IPS-11a (cell line): ENCODE results near the gene DICER1.
"Not testable (repeated sequence)": the region's sequence is repeated elsewhere in the genome, so short reads cannot be mapped to it uniquely, and the experiment has no call there.

Source experiments
- H3K4me3 ChIP-seq: one replicate; pipeline ENCODE4 v1.5.1; 2013; ENCODE audit warnings: low read depth, low read length, control low read depth

Gene DICER1

DNA sequence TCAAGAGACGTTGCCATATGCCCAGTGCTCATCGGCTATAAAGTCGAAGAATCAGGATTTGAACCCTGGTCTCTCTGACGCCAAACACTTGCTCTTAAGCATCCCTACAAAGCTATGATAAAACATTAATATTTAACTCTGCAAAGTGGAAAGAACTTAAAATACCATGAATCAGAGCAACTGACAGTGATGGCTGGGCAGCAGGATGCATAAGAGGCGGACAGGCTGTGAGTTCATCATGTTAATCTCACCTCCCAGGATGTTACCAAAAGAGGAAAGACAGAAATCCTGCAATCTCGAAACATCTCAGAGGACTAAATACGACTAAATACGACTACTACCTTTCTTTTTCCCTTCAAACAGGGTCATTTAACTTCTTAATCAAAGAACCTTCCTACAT is 5.8 kb downstream of the DICER1 start:
- H3K4me3 ChIP-seq, result no peak overlapping the region

GRCh38 chr14:95150910-95151309 is 6.4 kb downstream of the DICER1 start:
- H3K4me3 ChIP-seq, result no peak overlapping the region

DNA sequence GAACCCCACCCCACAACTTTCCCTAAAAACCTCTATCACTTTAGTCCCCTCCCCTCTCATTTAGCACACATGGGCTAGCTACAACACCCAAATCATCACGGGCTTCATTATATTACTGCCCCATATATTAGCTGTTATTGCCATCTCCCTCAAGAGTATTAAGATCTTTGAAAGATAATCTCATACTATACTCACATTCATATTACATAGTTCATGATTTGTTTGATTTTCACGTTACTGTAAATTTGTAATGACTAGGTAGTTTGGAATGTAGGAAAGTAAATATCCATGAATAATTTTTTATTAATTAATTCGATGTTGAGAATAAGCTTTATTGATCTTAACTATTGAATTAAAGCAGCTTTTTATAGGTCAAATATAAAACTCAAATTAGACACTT is 7.9 kb downstream of the DICER1 start:
- H3K4me3 ChIP-seq, result no peak overlapping the region

GRCh38 chr14:95147597-95147996 is 9.7 kb downstream of the DICER1 start:
- H3K4me3 ChIP-seq, result no peak overlapping the region

DNA sequence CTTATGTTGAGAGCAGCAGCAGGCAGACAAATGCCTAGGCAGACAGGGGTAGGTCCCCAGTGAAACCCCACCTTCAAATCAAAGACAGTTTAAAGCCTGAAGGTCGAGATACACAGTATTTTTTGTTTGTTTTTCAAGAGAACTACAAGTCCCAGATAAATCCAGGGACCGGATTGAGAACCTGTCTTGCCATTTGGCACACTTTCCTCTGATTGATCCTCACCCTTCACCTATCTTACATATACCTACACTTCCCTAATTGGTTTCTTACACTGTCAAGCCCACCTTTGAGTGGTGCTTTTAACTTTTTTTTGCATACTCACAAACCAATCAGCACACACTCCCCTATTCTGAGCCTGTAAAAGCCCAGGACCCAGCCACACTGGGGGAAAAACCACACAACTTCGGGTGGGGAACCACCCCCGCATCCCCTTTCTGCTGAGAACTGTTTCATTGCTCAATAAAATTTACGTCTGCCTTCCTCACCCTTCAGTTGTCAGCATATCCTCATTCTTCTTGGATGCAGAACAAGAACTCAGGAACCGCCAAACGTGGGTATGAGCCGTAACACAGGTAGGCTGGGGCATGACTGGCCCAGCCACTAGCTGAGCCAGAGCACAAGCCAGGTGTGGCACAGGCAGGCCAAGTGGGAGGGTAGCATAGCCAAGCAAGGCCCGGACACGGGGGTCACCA is 11.1 kb downstream of the DICER1 start:
- no peak overlapping the region for H3K4me3 ChIP-seq

DNA sequence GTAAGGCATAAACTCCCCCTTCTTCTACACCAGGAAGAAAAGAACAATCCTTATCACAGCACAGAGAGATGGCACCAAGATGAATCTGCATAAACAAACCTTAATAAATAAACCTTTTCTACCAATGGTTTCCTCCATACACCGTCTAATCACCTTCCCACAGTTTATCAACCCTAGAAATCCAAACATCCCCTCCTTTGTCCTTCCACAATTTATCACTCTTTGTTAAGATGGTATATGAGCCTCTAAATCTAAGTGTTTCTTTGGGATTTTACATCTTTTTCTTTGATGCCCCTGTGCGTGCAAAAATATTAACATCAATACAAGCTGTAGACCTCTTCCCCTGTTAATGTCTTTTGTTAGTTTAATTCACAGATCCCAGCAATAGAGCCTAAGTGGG is 12.5 kb downstream of the DICER1 start:
- no peak overlapping the region for H3K4me3 ChIP-seq

GRCh38 chr14:95143808-95144620 is 13.3 kb downstream of the DICER1 start:
- H3K4me3 ChIP-seq, result no peak overlapping the region

DNA sequence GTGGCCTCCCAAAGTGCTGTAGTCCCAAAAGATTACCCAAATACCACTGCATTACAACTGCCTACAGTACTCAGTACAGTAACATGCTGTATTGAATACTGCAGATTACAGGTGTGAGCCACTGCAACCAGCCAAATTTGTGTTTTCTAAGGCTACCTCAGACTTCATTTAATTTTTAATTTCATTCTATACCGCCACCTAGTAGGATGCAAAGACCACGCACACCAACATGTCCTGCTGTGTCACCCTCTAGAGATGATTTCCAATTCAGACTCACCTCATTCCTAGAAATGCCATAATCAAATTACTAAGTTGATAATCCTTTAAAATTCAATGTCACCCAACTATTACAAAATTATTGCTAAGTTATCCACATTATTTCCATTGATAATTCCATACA is 15.1 kb downstream of the DICER1 start:
- H3K4me3 ChIP-seq, result no peak overlapping the region

DNA sequence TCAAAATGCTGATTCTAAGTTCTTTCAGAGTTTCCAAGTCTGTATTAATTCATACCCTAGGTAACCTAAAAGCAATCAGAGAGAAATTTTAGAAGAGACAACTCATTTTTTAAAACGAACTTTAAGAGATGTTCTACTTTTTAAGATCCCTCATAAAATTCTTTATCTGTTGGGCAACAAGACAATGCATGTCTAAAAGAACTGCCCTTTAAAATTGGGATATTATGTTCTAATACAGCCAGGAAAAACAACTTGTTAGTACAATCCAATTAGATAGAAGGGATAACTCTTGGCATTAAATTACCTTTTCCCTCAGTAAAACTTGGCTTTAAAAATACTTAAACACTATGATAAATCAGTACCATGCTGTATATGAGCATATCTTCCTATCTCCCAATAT is 15.6 kb downstream of the DICER1 start:
- H3K4me3 ChIP-seq, result no peak overlapping the region

DNA sequence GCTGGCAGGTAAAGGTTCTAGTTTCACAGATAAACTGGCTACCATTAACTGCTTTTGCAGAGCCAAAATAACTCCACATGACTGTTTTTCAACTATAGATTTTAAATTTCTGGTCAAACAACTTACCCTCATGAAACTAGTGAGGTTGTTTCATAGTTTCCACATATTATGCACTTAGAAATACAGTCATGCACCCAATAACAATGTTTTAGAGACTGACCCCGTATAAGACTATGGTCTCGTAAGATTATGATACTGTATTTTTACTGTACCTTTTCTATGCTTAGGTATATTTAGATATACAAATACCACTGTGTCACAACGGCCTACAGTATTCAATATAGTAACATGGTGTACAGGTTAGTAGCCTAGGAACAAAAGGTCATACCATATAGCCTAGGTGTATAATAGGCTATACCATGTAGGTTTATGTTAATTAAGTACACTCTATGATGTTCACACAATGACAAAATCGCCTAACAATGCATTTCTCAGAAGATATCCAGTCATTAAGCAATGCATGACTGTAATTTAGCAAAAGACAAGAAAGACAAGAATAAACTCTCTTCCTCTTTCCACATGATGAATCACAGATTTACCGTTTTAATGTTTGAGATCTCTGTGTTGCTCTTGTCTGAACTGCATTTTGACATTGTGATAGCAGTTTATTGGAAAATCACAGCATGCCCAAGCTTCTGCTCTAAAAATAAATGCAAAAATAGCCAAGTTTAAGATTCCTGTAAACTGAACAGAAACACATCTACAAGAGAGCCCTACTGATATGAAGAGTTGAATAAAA is 17.1 kb downstream of the DICER1 start:
- H3K4me3 ChIP-seq, result no peak overlapping the region

- no peak overlapping the region for H3K4me3 ChIP-seq
Observed at GRCh38 chr14:95138876-95139275, 18.5 kb downstream of the DICER1 start.

DNA sequence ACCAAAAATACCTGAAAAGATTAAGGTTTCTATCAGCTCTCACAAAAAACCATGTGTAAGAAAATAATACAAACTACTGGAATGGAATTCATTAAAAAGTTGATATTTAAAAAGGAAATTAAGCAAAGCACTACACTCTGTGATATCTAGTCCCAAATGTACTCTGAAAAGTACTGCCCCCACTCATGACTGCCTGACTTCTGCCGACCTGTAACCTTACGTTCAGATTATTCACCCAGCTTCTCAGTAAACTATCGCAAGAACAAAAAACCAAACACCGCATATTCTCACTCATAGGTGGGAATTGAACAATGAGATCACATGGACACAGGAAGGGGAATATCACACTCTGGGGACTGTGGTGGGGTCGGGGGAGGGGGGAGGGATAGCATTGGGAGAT is 18.9 kb downstream of the DICER1 start:
- not testable (repeated sequence) for H3K4me3 ChIP-seq

DNA sequence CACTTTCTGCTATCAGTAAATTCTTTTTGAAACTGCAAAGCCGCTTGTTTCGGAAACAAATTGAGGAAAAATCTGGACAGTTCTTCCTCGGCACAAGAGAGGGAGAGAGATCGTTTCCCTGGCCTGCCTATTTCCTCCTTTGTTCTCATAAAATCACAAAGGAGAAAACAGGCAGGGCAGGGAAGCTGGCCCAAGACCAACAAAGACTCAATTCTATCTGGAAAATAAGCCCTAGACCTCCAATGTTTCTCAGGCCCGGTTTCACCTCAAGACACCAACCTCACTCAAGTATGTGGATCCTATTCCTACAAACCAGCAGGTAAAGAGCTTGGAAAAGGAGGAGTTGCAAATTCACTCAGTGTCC is 19.5 kb downstream of the DICER1 start:
- no peak overlapping the region for H3K4me3 ChIP-seq

GRCh38 chr14:95137164-95137803 is 20.0 kb downstream of the DICER1 start:
- H3K4me3 ChIP-seq, result no peak overlapping the region

- H3K4me3 ChIP-seq, result no peak overlapping the region
Observed at GRCh38 chr14:95136631-95137030, 20.7 kb downstream of the DICER1 start.

GRCh38 chr14:95134304-95134933 is 22.9 kb downstream of the DICER1 start:
- no peak overlapping the region for H3K4me3 ChIP-seq

DNA sequence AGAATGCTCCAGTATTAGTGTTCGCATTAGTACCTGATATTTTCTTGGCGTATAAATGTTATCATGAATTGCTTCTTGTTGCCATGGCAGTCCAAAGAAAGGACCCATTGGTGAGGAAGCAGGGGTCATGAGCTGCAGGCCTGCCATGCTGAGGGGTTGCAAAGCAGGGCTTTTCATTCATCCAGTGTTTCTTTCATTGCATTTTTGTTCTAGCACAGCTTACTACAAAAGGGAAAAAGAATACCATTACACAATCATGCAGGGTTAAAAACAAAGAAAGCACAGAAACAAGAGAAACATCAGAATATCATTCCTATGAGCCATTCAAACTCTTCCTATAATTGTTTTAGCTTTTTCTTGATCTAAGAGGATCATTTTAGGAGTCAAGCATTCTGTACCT is 24.0 kb downstream of the DICER1 start:
- H3K4me3 ChIP-seq, result no peak overlapping the region

DNA sequence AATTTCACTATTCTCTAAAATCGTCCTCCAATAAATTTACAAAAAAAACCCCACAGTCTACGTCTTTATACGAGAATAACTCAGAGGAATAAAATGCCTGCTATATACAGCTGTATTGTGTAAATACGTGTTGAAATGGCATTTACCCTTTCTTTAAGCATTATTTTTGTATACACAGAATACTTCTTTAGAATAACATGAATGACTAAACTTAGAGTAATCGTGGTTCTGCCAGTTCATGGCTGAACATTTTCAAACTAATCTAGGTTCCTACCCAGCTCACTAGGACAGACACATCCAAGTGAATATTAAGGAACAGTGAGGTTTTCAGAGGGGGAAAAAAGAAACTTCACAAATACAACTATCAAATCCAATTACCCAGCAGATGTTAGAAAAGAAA is 24.6 kb downstream of the DICER1 start:
- H3K4me3 ChIP-seq, result no peak overlapping the region

DNA sequence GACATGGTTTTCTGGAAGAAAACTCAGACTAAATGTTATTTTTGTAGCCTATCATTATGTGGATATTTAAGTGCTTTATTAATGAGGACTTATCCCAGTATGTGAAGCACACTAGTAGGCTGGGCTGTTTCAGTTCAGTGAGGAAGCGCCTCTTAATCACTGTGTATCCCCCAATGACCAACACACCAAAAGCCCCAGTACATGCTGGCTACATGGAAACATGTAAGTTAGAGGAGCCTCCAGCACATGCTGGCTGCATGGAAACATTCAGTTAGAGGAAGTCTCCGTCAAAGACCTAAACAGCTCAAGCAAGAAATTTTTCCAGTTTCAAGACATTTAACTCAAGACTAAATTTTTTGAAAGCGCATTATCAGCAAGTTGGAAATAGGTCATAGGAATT is 26.8 kb downstream of the DICER1 start:
- H3K4me3 ChIP-seq, result no peak overlapping the region

GRCh38 chr14:95128140-95128539 is 29.2 kb downstream of the DICER1 start:
- no peak overlapping the region for H3K4me3 ChIP-seq

GRCh38 chr14:95127531-95127911 is 29.8 kb downstream of the DICER1 start:
- no peak overlapping the region for H3K4me3 ChIP-seq
